GM12891 (cell line): Measurements from ENCODE around the gene FBXO17.

ENCODE experiments used
- PAX5 ChIP-seq: IDR thresholded peaks from 2 replicates; pipeline ENCODE4 v1.6.1; 2011; ENCODE audit warnings: low read length, moderate library complexity, mild to moderate bottlenecking; ENCODE audit not compliant: insufficient read depth, severe bottlenecking
- POLR2A ChIP-seq: IDR thresholded peaks from 2 replicates; pipeline ENCODE4 v1.6.1; 2011; ENCODE audit warnings: low read depth, low read length, control low read depth
- POLR2AphosphoS5 ChIP-seq: IDR thresholded peaks from 2 replicates; pipeline ENCODE4 v1.6.1; 2011; ENCODE audit warnings: low read depth, low read length, control low read depth
- POU2F2 ChIP-seq: IDR thresholded peaks from 2 replicates; pipeline ENCODE4 v1.6.1; 2011; ENCODE audit warnings: low read depth, mild to moderate bottlenecking, control low read depth, low read length, moderate library complexity
- SPI1 ChIP-seq: IDR thresholded peaks from 2 replicates; pipeline ENCODE4 v1.6.1; 2011; ENCODE audit warnings: low read depth, low read length, control low read depth
- TAF1 ChIP-seq: IDR thresholded peaks from 2 replicates; pipeline ENCODE4 v1.6.1; 2011; ENCODE audit warnings: low read depth, low read length, control low read depth

GRCh38 chr19:38952395-38953165 lies 23.0 kb downstream of the FBXO17 start:
- no peak for TF ChIP-seq TAF1
- TF ChIP-seq POLR2AphosphoS5: no peak
- no peak for TF ChIP-seq POLR2A
- no peak for TF ChIP-seq POU2F2
- no peak for TF ChIP-seq SPI1
- no peak for TF ChIP-seq PAX5
